ENCODE results near the gene SLC11A1. TPM values are rescaled to one million over a fixed set of nuclear protein-coding genes. Genes with fewer than 3 reads are reported as not detected.
A peak's percentile ranks its signal among the peaks of the same experiment; 100 is the strongest.

SLC11A1 gene
- total RNA-seq, 2 experiments from 2014 or later = 0.57 to 0.78 TPM

- intact Hi-C loops (cut with micrococcal nuclease; ENCODE audit: unreplicated experiment) = loop anchor here (2.0 to 5.0 kb wide), 5 partner anchors 41 to 494 kb away; partner anchors contain the start of genes CATIP, CNOT9 and USP37
- H3K4me1 ChIP-seq (ENCODE audit: insufficient read depth, low read length, poor library complexity, severe bottlenecking) = peaks cover 56% of the 10 kb centered on the region
- peak; percentile 73 for DNase-seq (ENCODE audit: low spot score)
These were observed 15.9 kb downstream of the SLC11A1 start for GRCh38 chr2:218397820-218398436.

GRCh38 chr2:218398437-218399390, 16.6 kb downstream of the SLC11A1 start:
- intact Hi-C loops (cut with micrococcal nuclease; ENCODE audit: unreplicated experiment) = loop anchor here (1.0 to 5.0 kb wide), 4 partner anchors 41 to 494 kb away; partner anchors contain the start of gene CATIP
- Histone ChIP-seq H3K36me3 (ENCODE audit: insufficient read depth, low read length) (peaks cover 25% of the 10 kb centered on the region), H3K79me2 (ENCODE audit: insufficient read depth, low read depth, low read length) (peaks cover 19% of the 10 kb centered on the region), H3K4me1 (ENCODE audit: insufficient read depth, low read length, poor library complexity, severe bottlenecking) (peaks cover 62% of the 10 kb centered on the region), H3K9me2 (ENCODE audit: insufficient read depth, low read length) (no peaks in the 10 kb centered on the region), H3K27ac (ENCODE audit: low read depth, low read length, poor library complexity, severe bottlenecking) (peak overlapping the region; percentile 87), H3K9me3 (ENCODE audit: low read length) (no peaks in the 10 kb centered on the region), H3K4me3 (ENCODE audit: low read depth, low read length, poor library complexity, severe bottlenecking) (peak overlapping the region; percentile 88), H2AFZ (ENCODE audit: low read length) (peak overlapping the region; percentile 3; the same call in 1 of the 2 replicates), H4K20me1 (ENCODE audit: insufficient read depth, low read length) (no peaks in the 10 kb centered on the region), H3K4me2 (ENCODE audit: low read length) (peak overlapping the region; percentile 79)
- CTCF ChIA-PET (ENCODE audit: unreplicated experiment) = no interaction called here
- TSS peak; percentile 80 for BruUV-seq (replicated peaks)
- POLR2A ChIA-PET = no interaction called here
- peak; percentile 86 for DNase-seq (ENCODE audit: low spot score)
- TF ChIP-seq CTCF (conservative IDR thresholded peaks at IDR 0.05; ENCODE audit: low read length) (no peak), EZH2phosphoT487 (IDR thresholded peaks at IDR 0.05; ENCODE audit: borderline replicate concordance, low read depth, low read length) (no peak)

More at GRCh38 chr2:218397820-218398436, 15.9 kb downstream of the SLC11A1 start:
- Histone ChIP-seq H4K20me1 (ENCODE audit: insufficient read depth, low read length) (no peaks in the 10 kb centered on the region), H3K4me3 (ENCODE audit: low read depth, low read length, poor library complexity, severe bottlenecking) (peak overlapping the region; percentile 88), H3K4me2 (ENCODE audit: low read length) (peak overlapping the region; percentile 79), H3K9me3 (ENCODE audit: low read length) (no peaks in the 10 kb centered on the region), H3K9me2 (ENCODE audit: insufficient read depth, low read length) (no peaks in the 10 kb centered on the region), H3K36me3 (ENCODE audit: insufficient read depth, low read length) (peaks cover 17% of the 10 kb centered on the region), H3K27ac (ENCODE audit: low read depth, low read length, poor library complexity, severe bottlenecking) (peak overlapping the region; percentile 87), H3K79me2 (ENCODE audit: insufficient read depth, low read depth, low read length) (peaks cover 19% of the 10 kb centered on the region), H2AFZ (ENCODE audit: low read length) (peak overlapping the region; percentile 3; the same call in 1 of the 2 replicates)
- BruUV-seq (replicated peaks) = no TSS peak
- TF ChIP-seq EZH2phosphoT487 (IDR thresholded peaks at IDR 0.05; ENCODE audit: borderline replicate concordance, low read depth, low read length) (no peak), CTCF (conservative IDR thresholded peaks at IDR 0.05; ENCODE audit: low read length) (no peak)
- ChIA-PET POLR2A (interaction anchor here (0.9 to 1.6 kb wide), 5 partner anchors 25 to 111 kb away, joined by 3 to 7 read pairs (median 4); no protein-coding TSS in a partner anchor), CTCF (ENCODE audit: unreplicated experiment) (no interaction called here)
